Germinal center (tissue), 1 donor: ENCODE data around the gene PALLD.

ENCODE experiments used
- DNase-seq: peaks from one replicate; pipeline ENCODE4 v3.0.0; 2012; ENCODE audit warnings: mixed read lengths, low spot score

PALLD gene

GRCh38 chr4:168853770-168854169 is 356.9 kb downstream of the PALLD start:
- DNase-seq = no peak

- DNase-seq = no peak
These were observed 357.6 kb downstream of the PALLD start for GRCh38 chr4:168854350-168854921.

GRCh38 chr4:168856312-168856711 is 359.5 kb downstream of the PALLD start:
- no peak for DNase-seq

- no peak for DNase-seq
These were observed 360.2 kb downstream of the PALLD start for GRCh38 chr4:168857009-168857408.

DNA sequence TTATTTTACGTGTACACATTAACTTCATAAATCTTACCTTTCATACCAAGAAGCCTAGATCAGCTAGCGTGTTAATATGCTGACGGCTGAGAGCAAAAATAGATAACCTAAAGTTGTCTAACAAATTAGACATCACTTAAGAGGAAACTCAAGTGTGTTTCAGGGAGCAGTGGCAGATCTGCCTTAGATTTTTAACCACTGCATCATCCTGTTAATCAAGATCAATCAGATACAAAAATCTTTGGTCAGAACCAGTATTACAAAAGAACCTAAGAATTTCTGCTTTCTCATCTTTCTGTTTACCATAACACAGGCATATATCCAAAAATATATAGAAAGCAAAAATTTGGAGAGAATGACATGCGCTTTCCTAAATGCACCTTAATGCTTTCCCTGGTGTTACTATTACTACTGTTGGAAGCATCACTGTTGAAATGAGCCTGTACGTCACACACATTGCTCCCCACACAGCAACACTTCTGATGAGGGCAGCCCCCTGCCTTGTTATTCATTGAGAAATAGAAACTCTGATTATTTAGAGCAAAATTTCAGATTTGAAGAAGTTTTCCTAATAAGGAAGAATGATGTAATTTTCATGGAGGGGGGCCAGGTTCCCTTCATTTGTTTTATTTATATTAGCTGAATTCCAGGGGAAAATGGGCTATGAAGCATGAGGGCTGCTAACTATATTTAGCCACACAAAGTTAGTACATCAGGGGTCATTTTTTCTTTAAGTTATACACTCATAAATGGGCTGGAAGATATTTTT is 360.9 kb downstream of the PALLD start:
- DNase-seq = no peak

DNA sequence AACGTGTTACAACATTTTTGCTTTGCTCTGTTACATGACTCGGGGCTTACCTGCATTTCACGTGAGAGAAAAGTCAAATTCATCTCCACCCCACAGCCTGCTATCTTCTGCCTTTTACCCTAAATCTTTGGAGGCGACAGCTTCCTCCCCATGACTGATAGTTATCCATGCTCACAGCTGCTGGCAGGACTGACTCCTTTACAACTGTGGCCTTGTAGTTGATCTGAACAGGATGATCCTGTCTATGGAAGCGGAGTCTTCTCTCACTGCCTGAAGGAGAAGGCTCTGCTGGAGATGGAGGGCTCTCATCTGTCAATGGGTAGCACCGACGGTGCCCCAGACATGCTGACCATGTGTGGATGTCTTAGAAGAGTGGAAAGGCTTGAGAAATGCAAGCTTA is 362.2 kb downstream of the PALLD start:
- DNase-seq = no peak

DNA sequence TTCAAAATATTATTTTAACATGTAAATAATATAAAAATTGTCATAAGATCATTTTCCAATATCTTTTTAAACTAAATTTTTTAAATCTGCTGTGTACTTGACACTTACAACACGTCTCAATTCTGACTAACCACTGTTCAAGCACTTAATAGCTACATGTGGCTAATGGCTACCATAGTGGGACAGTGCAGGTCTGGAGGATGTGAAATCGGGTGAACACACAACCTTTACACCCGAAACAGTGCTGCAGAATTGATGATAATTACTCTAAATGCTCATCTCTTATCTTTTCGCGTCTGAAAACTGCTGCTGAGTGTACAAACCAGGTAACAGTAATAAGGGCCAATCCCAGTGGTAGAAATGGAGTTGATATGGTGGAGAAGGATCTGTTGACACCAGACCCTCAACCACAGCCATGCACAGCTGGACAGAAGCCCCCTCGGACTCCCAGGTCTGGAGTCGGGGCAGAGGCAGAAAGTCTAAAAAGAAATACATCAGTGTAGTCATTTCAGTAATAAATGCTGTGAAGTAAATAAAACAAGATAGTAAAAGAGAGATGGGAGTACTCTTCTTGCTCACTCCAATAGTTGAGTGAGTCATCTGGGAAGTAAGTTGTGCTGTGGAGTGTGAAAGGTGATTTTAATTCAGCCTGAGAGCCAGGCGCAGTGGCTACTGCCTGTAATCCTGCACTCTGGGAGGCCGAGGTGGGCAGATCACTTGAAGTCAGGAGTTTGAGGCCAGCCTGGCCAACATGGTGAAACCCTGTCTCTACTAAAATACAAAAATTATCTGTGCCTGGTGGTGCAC is 363.2 kb downstream of the PALLD start:
- no peak for DNase-seq

DNA sequence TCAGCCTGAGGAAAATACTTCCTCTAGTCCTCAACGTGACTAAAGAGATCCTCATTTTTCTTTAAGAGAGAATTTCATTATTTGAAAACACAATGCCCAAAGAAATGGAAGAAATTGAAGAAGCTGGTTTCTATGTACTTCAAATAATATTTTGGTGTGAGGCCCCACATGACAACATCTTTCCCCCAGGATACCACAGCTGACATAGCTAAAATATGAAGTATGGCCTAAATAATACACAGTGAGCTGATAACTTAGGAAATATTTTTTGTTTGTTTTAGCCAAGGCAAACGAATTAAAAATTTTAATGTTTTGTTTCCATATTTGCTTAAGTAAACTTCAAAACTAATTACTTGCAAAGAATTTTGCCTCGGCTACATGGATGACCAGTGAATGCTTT is 364.0 kb downstream of the PALLD start:
- DNase-seq = no peak

DNA sequence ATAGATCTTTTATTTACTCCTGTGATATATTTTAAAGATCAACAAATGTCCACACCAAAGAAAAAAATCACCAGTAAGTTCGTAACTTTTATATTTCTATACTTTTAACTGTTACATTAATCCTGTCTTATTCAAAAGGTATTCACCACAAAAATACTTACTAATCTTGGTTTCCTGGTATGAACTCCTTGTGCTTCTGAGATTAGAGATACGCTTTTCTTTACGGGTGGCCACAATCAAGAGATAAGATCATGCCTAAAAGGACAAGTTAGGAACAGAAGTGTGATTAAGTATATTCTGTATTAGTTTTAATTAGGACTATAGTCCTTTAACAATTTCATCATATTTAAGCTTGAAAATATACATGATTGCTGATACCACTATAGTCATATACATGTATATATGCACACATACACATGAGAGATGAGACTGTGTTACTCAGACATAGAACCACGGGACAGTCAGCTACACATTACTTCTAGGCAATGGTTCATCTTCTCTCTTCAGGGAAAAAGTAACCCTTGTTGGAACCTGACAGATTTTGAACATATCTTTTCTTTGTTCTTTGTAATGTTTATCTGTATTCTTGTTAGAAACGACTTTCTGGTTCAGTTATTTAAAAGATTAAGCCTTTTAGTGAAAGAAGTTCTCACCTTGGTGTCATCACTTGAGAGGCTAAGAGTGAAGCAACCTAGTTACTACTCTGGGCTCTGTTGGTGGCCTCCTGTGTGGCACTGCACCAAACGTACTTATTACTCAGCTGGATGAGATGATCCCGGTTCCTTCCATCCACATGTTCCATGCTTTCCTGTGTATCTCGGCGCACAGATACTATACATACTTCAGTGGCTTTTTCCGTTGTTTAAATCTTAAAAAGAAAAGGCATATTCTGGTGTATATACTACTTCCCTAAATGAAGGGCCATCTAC is 367.1 kb downstream of the PALLD start:
- no peak for DNase-seq

GRCh38 chr4:168864821-168865541 is 368.1 kb downstream of the PALLD start:
- no peak for DNase-seq

GRCh38 chr4:168865854-168866253 is 369.0 kb downstream of the PALLD start:
- DNase-seq = no peak

- DNase-seq = no peak
These were observed 369.8 kb downstream of the PALLD start for GRCh38 chr4:168866635-168867034.

DNA sequence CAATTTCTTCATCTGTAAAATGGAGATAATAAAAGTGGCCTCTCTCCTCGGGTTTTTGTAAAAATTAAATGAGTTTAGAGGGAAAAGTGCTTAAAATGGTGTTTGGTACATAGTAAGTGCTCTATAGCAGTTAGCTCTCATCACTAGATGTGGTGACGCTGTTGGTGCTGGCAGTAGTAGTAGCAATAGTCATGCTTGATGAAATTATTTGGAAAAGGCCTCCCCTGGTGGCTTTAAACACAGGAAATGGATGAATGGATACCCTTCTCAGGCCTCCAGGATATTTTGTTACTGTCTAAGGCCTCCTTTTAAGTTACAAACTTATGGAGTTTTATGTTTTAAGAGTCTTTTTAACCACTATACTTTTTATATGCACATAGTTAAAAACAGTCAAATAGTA is 370.3 kb downstream of the PALLD start:
- DNase-seq = no peak

GRCh38 chr4:168868044-168868781 is 371.4 kb downstream of the PALLD start:
- DNase-seq = no peak

- DNase-seq = no peak
These were observed 371.9 kb downstream of the PALLD start for GRCh38 chr4:168868802-168869201.

DNA sequence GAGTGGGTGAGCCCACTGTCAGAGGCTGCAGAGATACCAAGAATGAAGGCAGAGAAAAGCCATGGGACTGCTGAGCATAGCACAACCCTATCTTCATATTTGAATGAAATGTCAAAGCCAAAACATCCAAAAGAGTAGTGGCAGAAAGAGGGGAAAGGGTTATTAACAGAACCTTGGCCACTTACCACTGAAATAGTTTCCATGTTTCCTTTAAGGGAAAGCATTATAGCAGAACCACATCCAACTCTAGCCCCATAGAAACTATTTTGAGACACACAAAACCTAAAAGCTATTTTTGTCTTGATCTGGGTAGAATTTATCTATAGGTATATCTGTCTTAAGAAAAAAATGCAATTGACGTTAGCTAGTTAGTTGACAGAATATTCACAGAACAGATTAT is 373.2 kb downstream of the PALLD start:
- DNase-seq = no peak

- no peak for DNase-seq
These were observed 374.8 kb downstream of the PALLD start for GRCh38 chr4:168871632-168872031.

DNA sequence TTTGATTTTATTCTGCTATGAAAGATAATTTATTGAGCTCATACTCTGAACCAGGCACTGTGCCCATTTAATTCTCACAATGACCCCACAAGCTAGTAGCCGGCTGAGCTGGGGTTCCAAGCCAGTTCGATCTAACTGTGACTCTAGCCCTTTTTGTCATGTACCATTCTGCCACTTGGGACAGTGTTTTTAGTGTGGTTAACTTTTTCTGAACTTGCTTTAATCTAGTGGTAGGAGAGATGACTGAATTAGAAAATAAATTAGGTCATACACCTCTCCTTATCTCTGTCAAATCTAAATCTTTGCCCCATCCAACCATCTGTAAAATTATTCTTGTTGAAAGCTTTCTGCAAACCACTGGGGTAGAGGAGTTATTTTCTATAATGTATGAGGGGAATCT is 377.2 kb downstream of the PALLD start:
- DNase-seq = no peak

- no peak for DNase-seq
These were observed 379.3 kb downstream of the PALLD start for GRCh38 chr4:168876106-168876505.
